T-helper 1 cell treated with Interleukin-12 subunit alpha and Interleukin-12 subunit beta and Interleukin-4 antibody, amounts not matched to agents 30 ng/mL and 1 ng/mL, for 36 hours (primary cell): ENCODE measurements around the gene CLPTM1. TPM values are rescaled to one million over a fixed set of nuclear protein-coding genes. Genes with fewer than 3 reads are reported as not detected.

Experiments used
- total RNA-seq: library from RNA; stranded (reverse); gene quantifications from 2 replicates; pipeline ENCODE4 v1.2.3, GENCODE V29; 2022

The CLPTM1 gene
- total RNA-seq, 1 donor from 2014 or later, result 98.0 TPM

Other genes with a start within 250 kb of the CLPTM1 start
- gene BCL3, start 206.7 kb upstream of the CLPTM1 start, total RNA-seq, result 195 and 197 TPM in 2 replicates
- not detected in 2 replicates for gene CBLC, start 177.5 kb upstream of the CLPTM1 start, total RNA-seq
- not detected in 2 replicates for gene BCAM, start 146.3 kb upstream of the CLPTM1 start, total RNA-seq
- gene NECTIN2, start 109.1 kb upstream of the CLPTM1 start, total RNA-seq, result 0.34 TPM in 1 of 2 replicates, not detected in the other
- gene TOMM40, start 64.1 kb upstream of the CLPTM1 start, total RNA-seq, result 81.6 and 85.4 TPM in 2 replicates
- 0.37 and 0.39 TPM in 2 replicates for gene APOE, start 49.6 kb upstream of the CLPTM1 start, total RNA-seq
- 2.1 TPM in 1 of 2 replicates, not detected in the other for gene APOC1, start 40.8 kb upstream of the CLPTM1 start, total RNA-seq
- gene APOC4, start 13.1 kb upstream of the CLPTM1 start, total RNA-seq, result not detected in 2 replicates
- not detected in 2 replicates for gene APOC2, start 9.3 kb upstream of the CLPTM1 start, total RNA-seq
- 111 TPM in 2 replicates for gene RELB, start 46.1 kb downstream of the CLPTM1 start, total RNA-seq
- gene CLASRP, start 83.7 kb downstream of the CLPTM1 start, total RNA-seq, result 84.7 and 99.9 TPM in 2 replicates
- gene ZNF296, start 121.1 kb downstream of the CLPTM1 start, total RNA-seq, result 1.8 and 2.3 TPM in 2 replicates
- gene GEMIN7, start 123.9 kb downstream of the CLPTM1 start, total RNA-seq, result 31.2 and 35.2 TPM in 2 replicates
- 19.2 and 21.5 TPM in 2 replicates for gene PPP1R37, start 137.8 kb downstream of the CLPTM1 start, total RNA-seq
- gene NKPD1, start 205.6 kb downstream of the CLPTM1 start, total RNA-seq, result 0.07 and 0.22 TPM in 2 replicates
- gene TRAPPC6A, start 222.9 kb downstream of the CLPTM1 start, total RNA-seq, result 38.9 and 46.3 TPM in 2 replicates
- 14.8 and 15.3 TPM in 2 replicates for gene BLOC1S3, start 223.4 kb downstream of the CLPTM1 start, total RNA-seq